ENCODE measurements around the gene PSPH.
"Not testable (repeated sequence)": the region's sequence is repeated elsewhere in the genome, so short reads cannot be mapped to it uniquely, and the experiment has no call there.

PSPH gene

GRCh38 chr7:56046721-56047445 lies 4.4 kb downstream of the PSPH start:
- no peak for TF ChIP-seq CTCF (IDR thresholded peaks at IDR 0.05; ENCODE audit: insufficient read depth, low read length, missing control alignments)
- DNase-seq (ENCODE audit: low read depth, low spot score): peak; percentile 72
- ChIA-PET CTCF (interaction anchor here (1.9 kb wide), 1 partner anchor 28 kb away, joined by 6 read pairs; no protein-coding TSS in a partner anchor), POLR2A (interaction anchor here (0.6 to 1.0 kb wide), 3 partner anchors 12 to 695 kb away, joined by 3 to 4 read pairs (median 3); no protein-coding TSS in a partner anchor)
- no peak overlapping the region for H3K4me3 ChIP-seq (ENCODE audit: low read depth, low read length)

GRCh38 chr7:56045758-56046157 lies 5.5 kb downstream of the PSPH start:
- DNase-seq (ENCODE audit: low read depth, low spot score); H3K4me3 ChIP-seq (ENCODE audit: low read depth, low read length); POLR2A ChIA-PET: not testable (repeated sequence)
- CTCF ChIA-PET: interaction anchor here (1.9 kb wide), 1 partner anchor 29 kb away, joined by 6 read pairs; no protein-coding TSS in a partner anchor

- CTCF ChIA-PET: no interaction called here
- TF ChIP-seq CTCF (IDR thresholded peaks at IDR 0.05; ENCODE audit: insufficient read depth, low read length, missing control alignments): no peak
- no peak for DNase-seq (ENCODE audit: low read depth, low spot score)
These were observed 10.5 kb downstream of the PSPH start for GRCh38 chr7:56040730-56041129.

GRCh38 chr7:56033671-56034432 lies 17.4 kb downstream of the PSPH start:
- peak; percentile 54 for TF ChIP-seq CTCF (IDR thresholded peaks at IDR 0.05; ENCODE audit: insufficient read depth, low read length, missing control alignments)

More at GRCh38 chr7:56040730-56041129, 10.5 kb downstream of the PSPH start:
- H3K4me3 ChIP-seq (ENCODE audit: low read depth, low read length): no peak overlapping the region
- POLR2A ChIA-PET: no interaction called here

GRCh38 chr7:56032578-56032977 lies 18.7 kb downstream of the PSPH start:
- H3K4me3 ChIP-seq (ENCODE audit: low read depth, low read length); POLR2A ChIA-PET; DNase-seq (ENCODE audit: low read depth, low spot score): not testable (repeated sequence)
- CTCF ChIA-PET: interaction anchor here (1.1 to 2.1 kb wide), 3 partner anchors 42 to 60 kb away, joined by 3 to 7 read pairs (median 5); partner anchors contain the start of gene PHKG1

More at GRCh38 chr7:56033671-56034432, 17.4 kb downstream of the PSPH start:
- POLR2A ChIA-PET: interaction anchor here (0.7 to 3.4 kb wide), 3 partner anchors 10 to 29 kb away, joined by 3 to 14 read pairs (median 4); partner anchors contain the start of genes CCT6A and PSPH
- peak overlapping the region; percentile 73 for H3K4me3 ChIP-seq (ENCODE audit: low read depth, low read length)
- CTCF ChIA-PET: interaction anchor here (0.6 to 2.1 kb wide), 3 partner anchors 37 to 59 kb away, joined by 3 to 7 read pairs (median 5); partner anchors contain the start of gene PHKG1
- DNase-seq (ENCODE audit: low read depth, low spot score): no peak

GRCh38 chr7:56031556-56031955 lies 19.7 kb downstream of the PSPH start:
- CTCF ChIA-PET: not testable (repeated sequence)

GRCh38 chr7:56030340-56030739 lies 20.9 kb downstream of the PSPH start:
- H3K4me3 ChIP-seq (ENCODE audit: low read depth, low read length): no peak overlapping the region
- no peak for TF ChIP-seq CTCF (IDR thresholded peaks at IDR 0.05; ENCODE audit: insufficient read depth, low read length, missing control alignments)
- DNase-seq (ENCODE audit: low read depth, low spot score): no peak
- ChIA-PET POLR2A (no interaction called here), CTCF (interaction anchor here (1.1 kb wide), 1 partner anchor 20 kb away, joined by 4 read pairs; the partner anchor contains the start of genes CCT6A and PSPH)

More at GRCh38 chr7:56031556-56031955, 19.7 kb downstream of the PSPH start:
- DNase-seq (ENCODE audit: low read depth, low spot score); POLR2A ChIA-PET; H3K4me3 ChIP-seq (ENCODE audit: low read depth, low read length): not testable (repeated sequence)
